HG03469 (cell line): ENCODE data around the gene OVCA2.
"Not testable (repeated sequence)": the region's sequence is repeated elsewhere in the genome, so short reads cannot be mapped to it uniquely, and the experiment has no call there.

ENCODE experiments used
- ATAC-seq: cut with Tn5 transposase; IDR thresholded peaks from one replicate; pipeline ENCODE4 v1.9.1; 2021; ENCODE audit warnings: mild to moderate bottlenecking, moderate library complexity, moderate number of reproducible peaks; ENCODE audit not compliant: unreplicated experiment

The OVCA2 gene

GRCh38 chr17:2013220-2013993 is 28.4 kb upstream of the OVCA2 start:
- ATAC-seq = not testable (repeated sequence)

GRCh38 chr17:2013994-2014317 is 27.9 kb upstream of the OVCA2 start:
- ATAC-seq = no peak

GRCh38 chr17:2015314-2015713 is 26.5 kb upstream of the OVCA2 start:
- ATAC-seq = no peak

GRCh38 chr17:2016494-2016893 is 25.3 kb upstream of the OVCA2 start:
- no peak for ATAC-seq

GRCh38 chr17:2017274-2017941 is 24.4 kb upstream of the OVCA2 start:
- ATAC-seq = no peak

GRCh38 chr17:2018716-2019510 is 22.9 kb upstream of the OVCA2 start:
- ATAC-seq = no peak

GRCh38 chr17:2019723-2020122 is 22.1 kb upstream of the OVCA2 start:
- ATAC-seq = no peak

- no peak for ATAC-seq
These were observed 21.1 kb upstream of the OVCA2 start for GRCh38 chr17:2020721-2021120.

GRCh38 chr17:2022647-2023240 is 19.1 kb upstream of the OVCA2 start:
- ATAC-seq = no peak

- ATAC-seq = no peak
These were observed 18.6 kb upstream of the OVCA2 start for GRCh38 chr17:2023256-2023655.

- ATAC-seq = no peak
These were observed 17.9 kb upstream of the OVCA2 start for GRCh38 chr17:2023692-2024571.

GRCh38 chr17:2024572-2025219 is 17.1 kb upstream of the OVCA2 start:
- ATAC-seq = no peak

GRCh38 chr17:2025220-2025621 is 16.6 kb upstream of the OVCA2 start, which contains the start of gene RTN4RL1:
Gene RTN4RL1 (minus strand): TSS chr17:2025334. CDS start chr17:2024865, 469 bp downstream.
- ATAC-seq = no peak

- no peak for ATAC-seq
These were observed 16.1 kb upstream of the OVCA2 start for GRCh38 chr17:2025622-2026309.

- no peak for ATAC-seq
These were observed 14.1 kb upstream of the OVCA2 start for GRCh38 chr17:2027528-2028233.

- no peak for ATAC-seq
These were observed 13.6 kb upstream of the OVCA2 start for GRCh38 chr17:2028234-2028614.

- no peak for ATAC-seq
These were observed 13.1 kb upstream of the OVCA2 start for GRCh38 chr17:2028737-2029136.

- ATAC-seq = no peak
These were observed 11.7 kb upstream of the OVCA2 start, which contains the start of gene DPH1 for GRCh38 chr17:2029911-2030778. Gene DPH1 (plus strand): TSS chr17:2030153. CDS start chr17:2030170, 17 bp downstream.
